GM19099 (cell line): ENCODE measurements around the gene PFDN6.
A peak's percentile ranks its signal among the peaks of the same experiment; 100 is the strongest.

Experiments
- POLR2A ChIP-seq: IDR thresholded peaks from 3 replicates; pipeline ENCODE4 v1.6.1; 2011; ENCODE audit warnings: low read depth; ENCODE audit not compliant: insufficient read length; ENCODE audit errors: extremely low read depth

Gene PFDN6

DNA sequence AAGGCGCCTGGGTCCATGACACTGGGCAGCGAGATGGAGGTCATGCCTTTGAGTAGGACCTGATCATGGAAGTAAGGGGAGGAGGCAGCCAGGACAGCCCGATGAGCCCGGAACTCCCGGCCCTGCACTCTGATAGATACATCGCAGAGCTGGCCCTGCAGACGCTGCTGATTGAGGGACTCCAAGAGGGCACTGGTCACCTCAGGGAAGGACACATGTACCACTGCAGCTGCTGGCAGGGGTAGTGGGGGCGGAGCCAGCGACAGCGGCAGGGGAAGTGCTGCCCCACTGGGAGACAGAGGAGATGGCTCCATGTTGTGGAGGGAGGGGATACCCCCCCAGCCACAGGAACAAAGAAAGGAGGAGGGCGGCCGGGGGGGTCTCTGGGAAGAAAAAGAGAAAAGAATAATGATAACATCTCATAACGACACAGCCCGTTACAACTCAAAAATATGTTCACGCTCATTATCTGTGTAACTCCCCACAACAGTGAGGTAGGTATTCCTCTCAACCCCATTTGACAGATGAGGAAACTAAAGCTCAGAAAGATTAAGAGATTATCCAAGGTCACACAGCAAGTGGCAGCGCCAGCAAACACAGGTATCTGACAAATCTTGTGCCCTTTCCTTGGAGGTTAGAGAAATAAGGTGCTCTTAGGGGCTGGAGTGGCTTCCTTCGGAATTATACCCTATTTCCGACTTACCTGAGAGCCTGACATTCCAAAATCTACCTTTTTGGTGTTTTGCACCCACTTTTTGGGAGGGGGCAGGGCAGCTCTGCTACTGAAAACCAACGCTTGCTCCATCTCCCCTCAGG is 27.4 kb downstream of the PFDN6 start:
- TF ChIP-seq POLR2A: no peak

- TF ChIP-seq POLR2A: no peak
Observed at GRCh38 chr6:33317419-33317668, 27.9 kb downstream of the PFDN6 start.

GRCh38 chr6:33317669-33318425 is 28.4 kb downstream of the PFDN6 start, which contains the start of gene ZBTB22:
Gene ZBTB22, minus strand, starts transcription at chr6:33317744. Its CDS starts 828 bp downstream, at chr6:33316916.
- TF ChIP-seq POLR2A: peak; percentile 37

DNA sequence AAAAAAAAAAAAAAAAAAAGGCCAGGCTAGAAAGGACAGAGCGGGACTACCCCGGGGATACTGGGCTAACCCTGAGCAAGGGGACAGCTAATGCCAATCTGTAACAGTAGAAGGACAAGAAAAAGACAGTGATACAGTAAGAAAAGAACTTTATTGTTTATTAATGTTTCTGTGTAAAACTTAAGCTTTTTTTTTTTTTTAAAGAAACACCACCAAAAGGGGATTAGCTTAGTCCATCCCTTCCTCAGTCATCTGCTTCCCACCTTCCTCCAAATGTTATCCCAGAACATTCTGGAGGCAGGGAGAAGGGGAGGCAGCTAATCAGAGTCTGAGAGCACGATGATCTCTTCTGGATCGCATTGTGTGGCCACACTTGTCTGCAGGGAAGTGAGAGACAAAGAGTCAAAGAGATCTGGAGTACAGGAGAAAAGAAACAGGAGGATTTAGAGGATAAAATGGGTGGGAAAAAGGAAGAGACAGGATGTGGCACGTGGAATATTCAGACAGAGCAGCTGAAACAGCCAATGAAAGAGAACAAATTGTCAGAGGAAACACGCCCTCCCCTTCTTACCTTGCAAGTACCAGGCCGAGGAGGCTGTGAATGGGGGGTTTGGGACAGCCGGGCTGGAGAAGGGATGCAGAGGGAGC is 29.1 kb downstream of the PFDN6 start:
- TF ChIP-seq POLR2A: no peak

DNA sequence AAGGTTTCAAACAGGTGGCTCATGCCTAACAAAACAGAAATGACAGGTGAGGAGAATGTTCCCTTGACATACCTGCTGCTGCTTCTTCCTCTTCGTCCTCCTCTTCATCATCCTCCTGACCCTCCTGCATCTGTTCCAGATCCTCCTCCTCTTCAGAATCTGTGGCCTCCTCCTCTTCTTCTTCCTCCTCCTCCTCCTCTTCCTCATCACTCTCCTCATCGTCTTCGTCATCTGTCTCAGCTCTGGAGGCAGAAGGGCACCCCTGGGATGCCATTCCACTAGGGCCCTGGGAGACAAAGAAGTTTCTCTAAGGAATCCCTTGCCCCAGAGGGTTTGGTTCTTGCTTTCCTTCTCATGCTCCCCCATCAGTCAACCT is 30.5 kb downstream of the PFDN6 start:
- no peak for TF ChIP-seq POLR2A

DNA sequence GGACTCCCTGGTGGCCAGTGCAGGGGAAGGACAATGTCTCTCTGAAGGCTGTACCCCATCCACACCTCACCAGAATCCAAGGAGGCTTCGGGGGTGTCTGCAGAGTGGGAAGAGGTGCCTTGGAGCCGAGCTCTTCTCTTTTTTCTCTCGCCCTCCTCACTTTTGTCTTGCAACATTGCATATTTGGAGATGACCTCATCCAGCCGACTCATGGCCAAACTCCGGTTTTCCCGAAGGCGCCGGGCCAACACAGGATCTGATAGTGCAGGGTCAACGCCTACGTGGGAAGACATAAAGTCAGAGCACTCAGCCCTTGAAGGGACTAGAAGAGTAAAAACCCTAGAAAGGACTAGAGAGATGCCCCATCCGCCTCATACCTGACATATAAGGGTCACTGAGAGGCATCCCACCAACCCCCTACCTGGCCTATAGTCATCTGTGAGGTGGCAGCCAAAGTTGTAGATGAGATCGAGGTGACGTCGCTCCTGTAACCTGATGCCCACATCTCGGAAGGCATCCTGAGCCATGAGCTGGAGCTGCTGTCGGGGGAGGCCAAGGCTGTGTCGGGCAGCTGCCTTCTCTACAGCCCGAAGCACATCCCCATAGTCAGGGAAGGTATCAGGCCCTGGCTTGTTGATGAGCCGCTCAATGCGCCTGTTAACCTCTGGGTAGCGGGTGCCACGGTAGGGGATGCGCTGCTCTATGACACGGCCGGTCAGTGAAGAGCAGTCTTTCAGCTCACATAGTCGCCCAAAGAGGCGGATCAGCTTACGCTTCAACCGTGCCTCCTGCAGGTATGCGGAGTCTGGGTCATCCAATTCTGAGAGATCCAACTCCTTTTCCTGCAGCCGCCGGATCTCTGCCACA is 31.1 kb downstream of the PFDN6 start:
- no peak for TF ChIP-seq POLR2A

DNA sequence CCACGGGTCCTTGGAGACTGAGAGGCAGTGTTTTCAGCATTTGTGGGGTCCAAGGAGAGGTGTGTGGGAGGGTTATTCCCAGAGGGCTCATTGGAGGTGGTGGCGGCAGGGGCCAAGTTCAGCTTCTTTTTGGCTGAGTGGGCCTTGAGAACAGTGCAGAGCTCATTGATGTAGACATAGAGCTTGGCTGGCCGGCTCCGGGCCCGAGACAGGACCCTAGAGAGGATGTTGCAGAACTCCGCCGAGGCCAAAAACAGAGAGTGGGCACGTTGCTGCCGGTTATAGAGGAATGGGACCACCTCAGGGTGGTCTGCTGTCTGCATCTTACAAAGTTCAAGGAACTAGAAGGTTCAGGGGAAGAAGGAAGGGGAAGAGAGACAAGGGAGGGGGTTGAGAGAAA is 31.8 kb downstream of the PFDN6 start:
- TF ChIP-seq POLR2A: no peak

DNA sequence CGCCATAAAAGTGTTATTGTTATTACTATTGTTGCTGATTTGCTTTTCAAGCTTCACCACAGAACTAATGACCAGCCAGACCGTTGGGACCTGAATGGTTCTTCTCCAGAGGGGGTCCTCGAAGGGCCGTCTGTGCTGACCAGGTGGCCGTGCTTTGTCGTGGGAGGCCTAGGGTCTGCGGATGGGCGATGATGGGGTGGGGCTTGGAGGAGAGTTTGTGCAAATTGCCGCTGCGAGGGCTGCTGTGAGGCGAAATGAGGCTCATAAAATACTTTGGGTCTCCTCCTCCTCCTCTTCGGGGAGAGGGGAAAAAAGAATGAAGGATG is 34.2 kb downstream of the PFDN6 start:
- no peak for TF ChIP-seq POLR2A

- no peak for TF ChIP-seq POLR2A
Observed at GRCh38 chr6:33324125-33324524, 34.7 kb downstream of the PFDN6 start.

- no peak for TF ChIP-seq POLR2A
Observed at GRCh38 chr6:33329058-33329457, 39.7 kb downstream of the PFDN6 start.

DNA sequence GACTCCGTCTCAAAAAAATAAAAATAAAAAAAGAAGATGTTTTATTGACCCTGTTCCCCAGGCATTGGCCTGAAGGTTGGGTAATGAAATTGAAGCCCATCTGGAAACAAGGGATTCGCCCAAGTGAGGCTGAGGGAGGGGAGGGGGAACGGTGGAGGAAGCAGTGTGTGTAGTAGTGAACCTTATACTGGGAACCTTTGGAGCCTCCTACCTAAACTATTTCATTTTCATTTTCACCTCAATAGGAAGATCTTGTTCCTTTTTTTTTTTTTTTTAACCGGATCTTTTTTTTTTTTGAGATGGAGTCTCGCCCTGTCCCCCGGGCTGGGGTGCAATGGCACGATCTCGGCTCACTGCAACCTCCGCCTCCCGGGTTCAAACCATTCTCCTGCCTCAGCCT is 41.3 kb downstream of the PFDN6 start:
- no peak for TF ChIP-seq POLR2A

DNA sequence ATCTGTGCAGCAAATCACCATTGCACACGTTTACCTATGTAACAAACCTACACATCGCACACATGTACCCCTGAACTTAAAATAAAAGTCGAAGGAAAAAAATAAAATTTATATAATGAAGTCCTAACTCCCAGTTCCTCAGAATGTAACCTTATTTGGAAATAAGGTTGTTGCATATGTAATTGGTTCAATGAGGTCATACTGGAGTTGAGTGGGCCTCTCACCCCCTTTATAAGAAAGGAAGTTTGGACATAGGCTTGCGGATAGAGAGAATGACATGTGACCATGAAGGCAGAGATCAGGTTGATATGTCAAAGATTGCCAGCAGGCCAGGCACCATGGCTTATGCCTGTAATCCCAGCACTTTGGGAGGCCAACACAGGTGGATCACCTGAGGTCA is 44.3 kb downstream of the PFDN6 start:
- TF ChIP-seq POLR2A: no peak

DNA sequence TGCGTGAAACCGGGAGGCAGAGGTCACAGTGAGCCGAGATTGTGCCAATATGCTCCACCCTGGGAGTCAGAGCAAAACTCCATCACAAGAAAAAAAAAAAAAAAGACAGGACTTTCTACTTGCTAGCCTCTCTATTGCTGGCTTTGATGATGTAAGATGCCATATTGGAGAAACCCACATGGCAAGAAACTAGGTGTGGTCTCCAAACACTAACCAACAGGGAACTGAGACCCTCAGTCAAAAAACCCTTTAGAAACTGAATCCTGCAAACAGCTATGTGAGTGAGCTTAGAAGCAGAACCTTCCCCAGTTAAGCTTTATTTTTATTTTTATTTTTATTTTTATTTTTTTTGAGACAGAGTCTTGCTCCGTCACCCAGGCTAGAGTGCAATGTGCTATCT is 46.5 kb downstream of the PFDN6 start:
- TF ChIP-seq POLR2A: no peak

- TF ChIP-seq POLR2A: no peak
Observed at GRCh38 chr6:33336495-33336894, 47.1 kb downstream of the PFDN6 start.

DNA sequence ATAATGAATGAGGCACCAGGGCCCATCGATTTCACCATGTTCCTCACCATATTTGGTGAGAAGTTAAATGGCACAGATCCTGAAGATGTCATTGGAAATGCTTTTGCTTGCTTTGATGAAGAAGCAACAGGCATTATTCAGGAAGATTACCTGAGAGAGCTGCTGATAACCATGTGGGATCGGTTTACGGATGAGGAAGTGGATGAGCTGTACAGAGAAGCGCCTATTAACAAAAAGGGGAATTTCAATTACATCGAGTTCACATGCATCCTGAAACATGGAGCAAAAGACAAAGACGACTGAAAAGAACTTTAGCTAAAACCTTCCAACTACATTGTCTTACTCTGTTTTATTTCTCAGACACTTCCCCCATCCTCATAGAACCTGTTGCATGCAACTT is 49.8 kb downstream of the PFDN6 start:
- no peak for TF ChIP-seq POLR2A
